Spleen (tissue), 11 donors: Measurements from ENCODE around the gene KANSL1. TPM values are rescaled to one million over a fixed set of nuclear protein-coding genes. Genes with fewer than 3 reads are reported as not detected.

ENCODE experiments used
- DNase-seq: peaks from one replicate; pipeline ENCODE4 v3.0.0-alpha.2; 2020
- H3K27ac ChIP-seq, 8 donors: fragments of 200-600 bp; sonication (generic) in 7 of 8; 1 replicate in 4 of 8; 2 replicates in 4 of 8; pipeline versions ENCODE4 v1.5.0 to v1.8.0; 2016 to 2021; ENCODE audit warnings: inconsistent platforms in 4 of 8, mild to moderate bottlenecking in 4 of 8, moderate library complexity in 1 of 8
- H3K27me3 ChIP-seq, 7 donors: fragments of 200-600 bp; sonication (generic) in 6 of 7; replicated peaks in 1 of 7; 1 replicate in 4 of 7; 2 replicates in 3 of 7; pipeline versions ENCODE4 v1.5.0 to v1.8.0; 2016 to 2021; ENCODE audit warnings: inconsistent platforms in 3 of 7, mild to moderate bottlenecking in 1 of 7
- H3K36me3 ChIP-seq, 6 donors: fragments of 200-600 bp; sonication (generic) in 5 of 6; 1 replicate in 4 of 6; 2 replicates in 2 of 6; pipeline versions ENCODE4 v1.5.0 to v1.8.0; 2016 to 2021; ENCODE audit warnings: inconsistent platforms in 2 of 6
- H3K4me1 ChIP-seq, 6 donors: fragments of 200-600 bp; sonication (generic) in 5 of 6; 1 replicate in 3 of 6; 2 replicates in 3 of 6; pipeline versions ENCODE4 v1.5.0 to v1.8.0; 2016 to 2021; ENCODE audit warnings: inconsistent platforms in 3 of 6
- H3K4me3 ChIP-seq, 8 donors: fragments of 200-600 bp; sonication (generic) in 7 of 8; 1 replicate in 4 of 8; 2 replicates in 4 of 8; pipeline versions ENCODE4 v1.5.0 to v1.8.0; 2016 to 2021; ENCODE audit warnings: inconsistent platforms in 4 of 8, mild to moderate bottlenecking in 4 of 8, moderate library complexity in 2 of 8
- H3K9me3 ChIP-seq, 8 donors: fragments of 200-600 bp; sonication (generic) in 7 of 8; 1 replicate in 4 of 8; 2 replicates in 4 of 8; pipeline versions ENCODE4 v1.5.0 to v1.8.0; 2016 to 2021; ENCODE audit warnings: inconsistent platforms in 4 of 8
- POLR2A ChIP-seq, 3 donors: fragments of 450-650 bp; IDR thresholded peaks; one replicate each; pipeline ENCODE4 v1.5.1; 2017; ENCODE audit warnings: antibody characterized with exemption in 3 of 3, mild to moderate bottlenecking in 1 of 3
- POLR2AphosphoS5 ChIP-seq, 3 donors: sonication (generic); formaldehyde crosslinking; IDR thresholded peaks; one replicate each; pipeline ENCODE4 v1.5.1; 2017; ENCODE audit warnings: antibody characterized with exemption in 3 of 3
- WGBS, 5 donors: extraction: QIAGEN DNeasy Blood & Tissue Kit in 3 of 5; methylation state at CpG; one replicate each; pipeline versions ENCODE4 v1.1.5 to v1.1.7; 2013 to 2018; 5-methylcytosine and 5-hydroxymethylcytosine counted together
- intact Hi-C: fragments of 100-400 bp; cut with DNase I; formaldehyde crosslinking; loops from one replicate; pipeline ENCODE4 v1.15.0; 2023; ENCODE audit warnings: low total_unique reads
- polyA plus RNA-seq, 3 donors: library from polyadenylated mRNA; stranded (reverse); fragments of 200-250 nt; gene quantifications; one replicate each; pipeline ENCODE4 v1.2.1, GENCODE V29; 2013
- total RNA-seq, 7 donors: library from RNA; depleted of rRNA in 3 of 7; stranded (reverse); fragments of >200 nt in 3 of 7; fragmentation: NEBNext Ultra II Directional in 4 of 7; extraction: Animal tissue kit (Norgen Biotek cat#: 25700) in 4 of 7; gene quantifications; one replicate each; pipeline versions ENCODE4 v1.1.0 to v1.2.1, GENCODE V29; 2016 to 2021
- TF ChIP-seq, protein P1 (sequence below), 11 experiments: fragments of 200-600 bp in 7 of 11; fragments of 450-650 bp in 4 of 11; sonication (generic) in 4 of 11; IDR thresholded peaks in 8 of 11; conservative IDR thresholded peaks in 3 of 11; 1 replicate in 7 of 11; 2 replicates in 4 of 11; pipeline versions ENCODE4 v1.4.0 to v1.8.0; 2016 to 2021; ENCODE audit warnings: antibody characterized with exemption in 11 of 11, inconsistent platforms in 4 of 11, mild to moderate bottlenecking in 1 of 11
- donor health status: healthy with polysubstance abuse.
- donor health status: DM: no; HTN: no; CAD: no; lungs with moderate emphysema.
- donor health status: DM: no; HTN: no; CAD: no.
- donor health status: Bipolar disorder and iron deficiency.
- donor health status: healthy.
- donor health status: DM: no; HTN: no; CAD: no.
- donor health status: DM: yes; HTN: yes; CAD: no.

KANSL1 gene
- total and polyA plus RNA-seq, 10 donors, result 10.9 to 173 (median 116) TPM

GRCh38 chr17:46044989-46045388 lies 148.2 kb downstream of the KANSL1 start:
- no peak for TF ChIP-seq POLR2A (IDR thresholded peaks at IDR 0.05)
- no peak for TF ChIP-seq POLR2AphosphoS5 (IDR thresholded peaks at IDR 0.05)
- TF ChIP-seq, protein P1, sequence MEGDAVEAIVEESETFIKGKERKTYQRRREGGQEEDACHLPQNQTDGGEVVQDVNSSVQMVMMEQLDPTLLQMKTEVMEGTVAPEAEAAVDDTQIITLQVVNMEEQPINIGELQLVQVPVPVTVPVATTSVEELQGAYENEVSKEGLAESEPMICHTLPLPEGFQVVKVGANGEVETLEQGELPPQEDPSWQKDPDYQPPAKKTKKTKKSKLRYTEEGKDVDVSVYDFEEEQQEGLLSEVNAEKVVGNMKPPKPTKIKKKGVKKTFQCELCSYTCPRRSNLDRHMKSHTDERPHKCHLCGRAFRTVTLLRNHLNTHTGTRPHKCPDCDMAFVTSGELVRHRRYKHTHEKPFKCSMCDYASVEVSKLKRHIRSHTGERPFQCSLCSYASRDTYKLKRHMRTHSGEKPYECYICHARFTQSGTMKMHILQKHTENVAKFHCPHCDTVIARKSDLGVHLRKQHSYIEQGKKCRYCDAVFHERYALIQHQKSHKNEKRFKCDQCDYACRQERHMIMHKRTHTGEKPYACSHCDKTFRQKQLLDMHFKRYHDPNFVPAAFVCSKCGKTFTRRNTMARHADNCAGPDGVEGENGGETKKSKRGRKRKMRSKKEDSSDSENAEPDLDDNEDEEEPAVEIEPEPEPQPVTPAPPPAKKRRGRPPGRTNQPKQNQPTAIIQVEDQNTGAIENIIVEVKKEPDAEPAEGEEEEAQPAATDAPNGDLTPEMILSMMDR (IDR thresholded peaks at IDR 0.05 in 8 of 11, conservative IDR thresholded peaks at IDR 0.05 in 3 of 11), result no peak
- Histone ChIP-seq H3K27me3 (no peaks in the 10 kb centered on the region), H3K4me1 (peaks cover 7 to 41% (median 16%) of the 10 kb centered on the region in 6 donors), H3K27ac (peak overlapping the region in 1 of 8 donors; percentile 42), H3K36me3 (peaks cover 0 to 100% (median 56%) of the 10 kb centered on the region in 6 donors), H3K9me3 (no peaks in the 10 kb centered on the region), H3K4me3 (no peak overlapping the region)
- no peak for DNase-seq
- intact Hi-C loops, result loop anchor here (5.0 kb wide), 1 partner anchor 167 kb away; no protein-coding TSS in a partner anchor
- WGBS, 5 donors, result 63 to 86% (median 78%) methylated on average over 2 of the region's 2 CpGs

GRCh38 chr17:46044286-46044928 lies 148.8 kb downstream of the KANSL1 start:
- Histone ChIP-seq H3K27ac (peak overlapping the region in 4 of 8 donors; percentile 25 to 42 (median 34)), H3K36me3 (peaks cover 0 to 100% (median 56%) of the 10 kb centered on the region in 6 donors), H3K4me3 (no peak overlapping the region), H3K9me3 (no peaks in the 10 kb centered on the region), H3K27me3 (no peaks in the 10 kb centered on the region), H3K4me1 (peaks cover 7 to 46% (median 17%) of the 10 kb centered on the region in 6 donors)
- TF ChIP-seq, protein P1 (IDR thresholded peaks at IDR 0.05 in 8 of 11, conservative IDR thresholded peaks at IDR 0.05 in 3 of 11), result peak; percentile 53 to 89 (median 77)
- no peak for TF ChIP-seq POLR2A (IDR thresholded peaks at IDR 0.05)
- peak in 1 of 3 donors; percentile 48 for TF ChIP-seq POLR2AphosphoS5 (IDR thresholded peaks at IDR 0.05)
- 44 to 49% (median 47%) methylated on average over 5 of the region's 5 CpGs for WGBS, 5 donors
- intact Hi-C loops, result loop anchor here (5.0 kb wide), 1 partner anchor 168 kb away; no protein-coding TSS in a partner anchor
- DNase-seq, result no peak

GRCh38 chr17:46043606-46044005 lies 149.6 kb downstream of the KANSL1 start:
- 91 to 100% (median 94%) methylated on average over 3 of the region's 3 CpGs for WGBS, 5 donors
- peaks cover 0 to 100% (median 58%) of the 10 kb centered on the region in 6 donors for H3K36me3 ChIP-seq
- H3K27me3 ChIP-seq, result no peaks in the 10 kb centered on the region
- intact Hi-C loops, result loop anchor here (5.0 kb wide), 1 partner anchor 169 kb away; no protein-coding TSS in a partner anchor
- no peak for TF ChIP-seq POLR2A (IDR thresholded peaks at IDR 0.05)
- TF ChIP-seq POLR2AphosphoS5 (IDR thresholded peaks at IDR 0.05), result no peak
- TF ChIP-seq, protein P1 (IDR thresholded peaks at IDR 0.05 in 8 of 11, conservative IDR thresholded peaks at IDR 0.05 in 3 of 11), result no peak
- no peaks in the 10 kb centered on the region for H3K9me3 ChIP-seq
- H3K27ac ChIP-seq, result peak overlapping the region in 3 of 8 donors; percentile 34 to 42 (median 35)
- no peak for DNase-seq
- peaks cover 7 to 53% (median 17%) of the 10 kb centered on the region in 6 donors for H3K4me1 ChIP-seq
- H3K4me3 ChIP-seq, result no peak overlapping the region

- intact Hi-C loops, result loop anchor here (5.0 kb wide), 1 partner anchor 169 kb away; no protein-coding TSS in a partner anchor
- Histone ChIP-seq H3K4me3 (no peak overlapping the region), H3K4me1 (peaks cover 7 to 57% (median 17%) of the 10 kb centered on the region in 6 donors), H3K9me3 (no peaks in the 10 kb centered on the region), H3K27me3 (no peaks in the 10 kb centered on the region), H3K27ac (no peak overlapping the region), H3K36me3 (peaks cover 0 to 100% (median 58%) of the 10 kb centered on the region in 6 donors)
- TF ChIP-seq POLR2A (IDR thresholded peaks at IDR 0.05) (no peak), POLR2AphosphoS5 (IDR thresholded peaks at IDR 0.05) (no peak)
- TF ChIP-seq, protein P1 (IDR thresholded peaks at IDR 0.05 in 8 of 11, conservative IDR thresholded peaks at IDR 0.05 in 3 of 11), result no peak
- 77 to 95% (median 87%) methylated on average over 3 of the region's 3 CpGs for WGBS, 5 donors
- DNase-seq, result no peak
Measured at GRCh38 chr17:46042925-46043324, 150.3 kb downstream of the KANSL1 start.
